ENCODE results near the gene SNRPD2. TPM values are rescaled to one million over a fixed set of nuclear protein-coding genes. Genes with fewer than 3 reads are reported as not detected.

SNRPD2 gene
- total and polyA plus RNA-seq, 9 donors = 279 to 508 (median 382) TPM

DNA sequence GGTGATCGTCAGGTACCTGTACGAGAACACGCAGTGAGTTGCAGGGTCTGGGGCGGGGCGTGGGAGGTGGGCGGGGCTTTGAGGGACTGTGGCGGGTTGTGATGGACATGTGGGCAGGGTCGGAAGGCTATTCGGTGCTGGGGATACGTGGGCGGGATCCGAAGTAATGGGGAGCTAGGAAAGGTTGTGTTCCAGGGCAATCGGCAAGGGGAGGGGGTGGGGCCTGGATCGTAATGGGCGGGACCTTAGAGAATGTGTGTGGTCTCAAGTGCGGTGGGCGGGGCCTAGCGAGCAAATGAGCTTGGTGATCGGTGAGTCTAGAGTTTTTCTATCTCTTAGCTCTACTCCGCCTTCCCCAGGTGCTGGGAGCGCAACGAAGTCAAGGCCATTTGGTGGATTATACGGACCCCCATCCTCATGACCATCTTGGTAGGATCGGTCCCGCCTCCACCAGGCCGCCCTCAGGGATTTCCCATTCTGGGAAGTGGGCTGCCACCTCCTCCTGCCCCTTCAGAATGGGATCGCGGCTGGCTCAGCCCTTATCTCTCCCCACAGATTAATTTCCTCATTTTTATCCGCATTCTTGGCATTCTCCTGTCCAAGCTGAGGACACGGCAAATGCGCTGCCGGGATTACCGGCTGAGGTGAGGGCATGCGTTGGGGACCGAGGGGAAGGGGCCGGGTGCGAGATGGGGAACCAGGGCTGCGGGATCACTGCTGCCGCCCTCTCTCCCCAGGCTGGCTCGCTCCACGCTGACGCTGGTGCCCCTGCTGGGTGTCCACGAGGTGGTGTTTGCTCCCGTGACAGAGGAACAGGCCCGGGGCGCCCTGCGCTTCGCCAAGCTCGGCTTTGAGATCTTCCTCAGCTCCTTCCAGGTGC lies 14.2 kb downstream of the SNRPD2 start:
- TF ChIP-seq, protein P1, sequence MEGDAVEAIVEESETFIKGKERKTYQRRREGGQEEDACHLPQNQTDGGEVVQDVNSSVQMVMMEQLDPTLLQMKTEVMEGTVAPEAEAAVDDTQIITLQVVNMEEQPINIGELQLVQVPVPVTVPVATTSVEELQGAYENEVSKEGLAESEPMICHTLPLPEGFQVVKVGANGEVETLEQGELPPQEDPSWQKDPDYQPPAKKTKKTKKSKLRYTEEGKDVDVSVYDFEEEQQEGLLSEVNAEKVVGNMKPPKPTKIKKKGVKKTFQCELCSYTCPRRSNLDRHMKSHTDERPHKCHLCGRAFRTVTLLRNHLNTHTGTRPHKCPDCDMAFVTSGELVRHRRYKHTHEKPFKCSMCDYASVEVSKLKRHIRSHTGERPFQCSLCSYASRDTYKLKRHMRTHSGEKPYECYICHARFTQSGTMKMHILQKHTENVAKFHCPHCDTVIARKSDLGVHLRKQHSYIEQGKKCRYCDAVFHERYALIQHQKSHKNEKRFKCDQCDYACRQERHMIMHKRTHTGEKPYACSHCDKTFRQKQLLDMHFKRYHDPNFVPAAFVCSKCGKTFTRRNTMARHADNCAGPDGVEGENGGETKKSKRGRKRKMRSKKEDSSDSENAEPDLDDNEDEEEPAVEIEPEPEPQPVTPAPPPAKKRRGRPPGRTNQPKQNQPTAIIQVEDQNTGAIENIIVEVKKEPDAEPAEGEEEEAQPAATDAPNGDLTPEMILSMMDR (IDR thresholded peaks at IDR 0.05) = no peak
- TF ChIP-seq EP300 (IDR thresholded peaks at IDR 0.05) (no peak), POLR2A (IDR thresholded peaks at IDR 0.05) (no peak)
- intact Hi-C loops (cut with DNase I) = no loop called here
- Histone ChIP-seq H3K4me1 (ENCODE audit: insufficient read depth) (peaks cover 3% of the 10 kb centered on the region), H3K4me3 (no peak overlapping the region), H3K27me3 (peaks cover 7% of the 10 kb centered on the region), H3K9me3 (no peaks in the 10 kb centered on the region), H3K36me3 (no peaks in the 10 kb centered on the region), H3K27ac (no peak overlapping the region)
- 1 to 3% (median 2%) methylated on average over 47 to 49 of the region's 49 CpGs for WGBS, 3 donors
- DNase-seq = peak in 4 of 5 donors; percentile 39 to 64 (median 52)

GRCh38 chr19:45676851-45677263 lies 14.9 kb downstream of the SNRPD2 start:
- Histone ChIP-seq H3K27ac (no peak overlapping the region), H3K4me1 (ENCODE audit: insufficient read depth) (peaks cover 3% of the 10 kb centered on the region), H3K4me3 (no peak overlapping the region), H3K36me3 (no peaks in the 10 kb centered on the region), H3K9me3 (no peaks in the 10 kb centered on the region), H3K27me3 (peaks cover 7% of the 10 kb centered on the region)
- WGBS, 3 donors = 4 to 6% (median 5%) methylated on average over 26 to 28 of the region's 28 CpGs
- no peak for TF ChIP-seq EP300 (IDR thresholded peaks at IDR 0.05)
- TF ChIP-seq, protein P1 (IDR thresholded peaks at IDR 0.05) = no peak
- TF ChIP-seq POLR2A (IDR thresholded peaks at IDR 0.05) = no peak
- DNase-seq = no peak
- intact Hi-C loops (cut with DNase I) = no loop called here

- H3K36me3 ChIP-seq = no peaks in the 10 kb centered on the region
- TF ChIP-seq EP300 (IDR thresholded peaks at IDR 0.05) (no peak), POLR2A (IDR thresholded peaks at IDR 0.05) (no peak)
- TF ChIP-seq, protein P1 (IDR thresholded peaks at IDR 0.05) = no peak
- H3K9me3 ChIP-seq = no peaks in the 10 kb centered on the region
- intact Hi-C loops (cut with DNase I) = no loop called here
- peaks cover 3% of the 10 kb centered on the region for H3K4me1 ChIP-seq (ENCODE audit: insufficient read depth)
- H3K27ac ChIP-seq = no peak overlapping the region
- no peak overlapping the region for H3K4me3 ChIP-seq
- H3K27me3 ChIP-seq = peaks cover 7% of the 10 kb centered on the region
- WGBS, 3 donors = 39 to 47% (median 43%) methylated on average over 7 of the region's 7 CpGs
- no peak for DNase-seq
Measured at GRCh38 chr19:45674946-45675345, 16.8 kb downstream of the SNRPD2 start.

DNA sequence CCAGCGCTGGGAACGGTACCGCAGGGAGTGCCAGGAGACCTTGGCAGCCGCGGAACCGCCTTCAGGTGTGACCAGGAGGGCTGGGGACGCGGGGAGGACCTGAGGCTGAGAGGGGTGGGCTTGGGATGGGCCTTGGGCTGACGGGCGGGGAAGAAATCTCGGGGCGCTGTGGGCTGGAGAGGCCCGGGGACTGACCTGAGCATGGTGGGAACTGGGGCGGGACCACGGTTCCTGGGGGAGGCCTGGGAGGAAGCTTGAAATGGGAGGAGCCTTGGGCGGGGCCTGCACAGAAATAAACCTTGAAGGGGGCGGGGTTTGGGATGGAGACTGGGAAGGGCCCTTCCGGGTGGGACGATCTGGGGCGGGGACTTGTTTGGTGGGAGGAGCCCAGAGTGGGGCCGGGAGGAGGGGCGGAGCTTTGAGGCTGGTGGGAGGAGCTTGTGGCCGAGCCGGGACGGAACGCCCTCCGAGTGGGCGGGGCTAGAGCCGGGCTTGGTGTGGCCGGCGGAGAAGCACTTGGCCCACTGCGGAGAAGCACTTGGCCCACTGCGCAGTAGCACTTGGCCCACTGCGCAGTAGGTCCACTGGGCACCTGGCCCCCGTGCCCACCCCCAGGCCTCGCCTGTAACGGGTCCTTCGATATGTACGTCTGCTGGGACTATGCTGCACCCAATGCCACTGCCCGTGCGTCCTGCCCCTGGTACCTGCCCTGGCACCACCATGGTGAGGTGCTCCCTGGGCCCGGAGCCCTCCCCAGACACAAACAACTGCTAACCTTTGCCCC lies 20.9 kb downstream of the SNRPD2 start:
- Histone ChIP-seq H3K27me3 (no peaks in the 10 kb centered on the region), H3K4me3 (no peak overlapping the region), H3K27ac (no peak overlapping the region), H3K4me1 (ENCODE audit: insufficient read depth) (no peaks in the 10 kb centered on the region), H3K9me3 (no peaks in the 10 kb centered on the region), H3K36me3 (no peaks in the 10 kb centered on the region)
- TF ChIP-seq, protein P1 (IDR thresholded peaks at IDR 0.05) = no peak
- TF ChIP-seq EP300 (IDR thresholded peaks at IDR 0.05) = no peak
- no peak for TF ChIP-seq POLR2A (IDR thresholded peaks at IDR 0.05)
- intact Hi-C loops (cut with DNase I) = no loop called here
- DNase-seq = peak in 4 of 5 donors; percentile 29 to 67 (median 58)
- 7 to 9% (median 9%) methylated on average over 42 of the region's 42 CpGs for WGBS, 3 donors

Data from ovary (tissue), 9 donors.